GM19467 (cell line): ENCODE data around the gene PAFAH1B2.

Experiments used
- ATAC-seq: cut with Tn5 transposase; IDR thresholded peaks from one replicate; pipeline ENCODE4 v1.9.1; 2021; ENCODE audit warnings: mild to moderate bottlenecking, moderate library complexity; ENCODE audit not compliant: unreplicated experiment

PAFAH1B2 gene

GRCh38 chr11:117219455-117219854 is 75.4 kb downstream of the PAFAH1B2 start:
- ATAC-seq, result no peak

- no peak for ATAC-seq
Measured at GRCh38 chr11:117219995-117220394, 75.9 kb downstream of the PAFAH1B2 start.

GRCh38 chr11:117220568-117220967 is 76.5 kb downstream of the PAFAH1B2 start:
- ATAC-seq, result no peak

GRCh38 chr11:117220999-117221774 is 77.1 kb downstream of the PAFAH1B2 start:
- no peak for ATAC-seq

GRCh38 chr11:117221775-117222517 is 77.9 kb downstream of the PAFAH1B2 start:
- ATAC-seq, result no peak

- ATAC-seq, result no peak
Measured at GRCh38 chr11:117222991-117223740, 79.1 kb downstream of the PAFAH1B2 start.

GRCh38 chr11:117223741-117224689 is 79.9 kb downstream of the PAFAH1B2 start:
- no peak for ATAC-seq

- no peak for ATAC-seq
Measured at GRCh38 chr11:117225553-117226170, 81.6 kb downstream of the PAFAH1B2 start.
